SK-N-SH treated with all-trans-retinoic acid at 6 μM for 48 hours (cell line): ENCODE results near the gene PSMB7.
"Not testable (repeated sequence)": the region's sequence is repeated elsewhere in the genome, so short reads cannot be mapped to it uniquely, and the experiment has no call there.

Experiments used
- ATAC-seq: fragments of 200-7000 bp; cut with Tn5 transposase; 3 replicates; pipeline ENCODE4 v1.9.1; 2020; ENCODE audit warnings: mild to moderate bottlenecking, moderate library complexity
- ARNTL ChIP-seq: fragments of 450-650 bp; formaldehyde crosslinking; IDR thresholded peaks from 2 replicates; pipeline ENCODE4 v1.5.0; 2020; ENCODE audit warnings: low read depth, mild to moderate bottlenecking, moderate library complexity, borderline replicate concordance
- BACH2 ChIP-seq: fragments of 250-450 bp; sonication (Bioruptor Pico); IDR thresholded peaks from 2 replicates; pipeline ENCODE4 v1.9.0; 2021; ENCODE audit warnings: mild to moderate bottlenecking, borderline replicate concordance
- CSDC2 ChIP-seq: fragments of 250-450 bp; sonication (Bioruptor Pico); IDR thresholded peaks from 2 replicates; pipeline ENCODE4 v1.5.0; 2020; ENCODE audit warnings: mild to moderate bottlenecking, moderate library complexity
- ESRRG ChIP-seq: fragments of 250-450 bp; sonication (Bioruptor Pico); IDR thresholded peaks from 2 replicates; pipeline ENCODE4 v1.6.1; 2021; ENCODE audit warnings: mild to moderate bottlenecking
- GLIS3 ChIP-seq: fragments of 250-450 bp; sonication (Bioruptor Pico); IDR thresholded peaks from 2 replicates; pipeline ENCODE4 v1.5.0; 2020; ENCODE audit warnings: mild to moderate bottlenecking, moderate library complexity
- ISL1 ChIP-seq: fragments of 250-450 bp; sonication (Bioruptor Pico); IDR thresholded peaks from 2 replicates; pipeline ENCODE4 v2.1.2; 2022; ENCODE audit warnings: mild to moderate bottlenecking, moderate library complexity
- OSR1 ChIP-seq: fragments of 250-450 bp; sonication (Bioruptor Pico); IDR thresholded peaks from 2 replicates; pipeline ENCODE4 v1.8.0; 2022; ENCODE audit warnings: moderate library complexity, mild to moderate bottlenecking, inconsistent platforms
- PPARA ChIP-seq: fragments of 250-450 bp; sonication (Bioruptor Pico); IDR thresholded peaks from 2 replicates; pipeline ENCODE4 v1.5.0; 2020; ENCODE audit warnings: mild to moderate bottlenecking, borderline replicate concordance
- RARB ChIP-seq: fragments of 250-450 bp; sonication (Bioruptor Pico); IDR thresholded peaks from 2 replicates; pipeline ENCODE4 v1.8.0; 2021; ENCODE audit warnings: mild to moderate bottlenecking, moderate library complexity
- SNAI2 ChIP-seq: fragments of 250-450 bp; sonication (Bioruptor Pico); IDR thresholded peaks from 2 replicates; pipeline ENCODE4 v1.5.0; 2020; ENCODE audit warnings: mild to moderate bottlenecking, moderate library complexity
- TCF4 ChIP-seq: fragments of 250-450 bp; sonication (Bioruptor Pico); IDR thresholded peaks from 2 replicates; pipeline ENCODE4 v1.8.0; 2021; ENCODE audit warnings: mild to moderate bottlenecking, moderate library complexity, borderline replicate concordance
- ZC3H10 ChIP-seq: fragments of 250-450 bp; sonication (Bioruptor Pico); IDR thresholded peaks from 2 replicates; pipeline ENCODE4 v1.5.1; 2021; ENCODE audit warnings: mild to moderate bottlenecking, moderate library complexity
- ZFP3 ChIP-seq: fragments of 250-450 bp; sonication (Bioruptor Pico); IDR thresholded peaks from 2 replicates; pipeline ENCODE4 v1.5.0; 2020; ENCODE audit warnings: mild to moderate bottlenecking, moderate library complexity
- ZFP30 ChIP-seq: fragments of 450-650 bp; formaldehyde crosslinking; IDR thresholded peaks from 2 replicates; pipeline ENCODE4 v1.5.0; 2022; ENCODE audit warnings: mild to moderate bottlenecking, moderate library complexity
- ZNF565 ChIP-seq: fragments of 450-650 bp; formaldehyde crosslinking; conservative IDR thresholded peaks from 2 replicates; pipeline ENCODE4 v1.5.0; 2020; ENCODE audit warnings: low read depth, mild to moderate bottlenecking, moderate library complexity
- ZNF70 ChIP-seq: fragments of 450-650 bp; formaldehyde crosslinking; IDR thresholded peaks from 2 replicates; pipeline ENCODE4 v1.5.0; 2020; ENCODE audit warnings: mild to moderate bottlenecking, moderate library complexity
- ZNF8 ChIP-seq: fragments of 450-650 bp; formaldehyde crosslinking; IDR thresholded peaks from 2 replicates; pipeline ENCODE4 v1.5.0; 2020; ENCODE audit warnings: mild to moderate bottlenecking, moderate library complexity
- TF ChIP-seq, protein P1 (sequence below): fragments of 250-450 bp; sonication (Bioruptor Pico); IDR thresholded peaks from 2 replicates; pipeline ENCODE4 v1.5.1; 2021; ENCODE audit warnings: mild to moderate bottlenecking, moderate library complexity
- TF ChIP-seq, protein P2 (sequence below): fragments of 250-450 bp; sonication (Bioruptor Pico); IDR thresholded peaks from 2 replicates; pipeline ENCODE4 v1.8.0; 2020; ENCODE audit warnings: mild to moderate bottlenecking, moderate library complexity, borderline replicate concordance
- TF ChIP-seq, protein P3 (sequence below): fragments of 250-450 bp; sonication (Bioruptor Pico); IDR thresholded peaks from 2 replicates; pipeline ENCODE4 v1.5.1; 2020; ENCODE audit warnings: low read depth, mild to moderate bottlenecking, moderate library complexity
- TF ChIP-seq, protein P4 (sequence below): fragments of 250-450 bp; sonication (Bioruptor Pico); IDR thresholded peaks from 2 replicates; pipeline ENCODE4 v1.5.0; 2020; ENCODE audit warnings: mild to moderate bottlenecking, moderate library complexity

The PSMB7 gene

DNA sequence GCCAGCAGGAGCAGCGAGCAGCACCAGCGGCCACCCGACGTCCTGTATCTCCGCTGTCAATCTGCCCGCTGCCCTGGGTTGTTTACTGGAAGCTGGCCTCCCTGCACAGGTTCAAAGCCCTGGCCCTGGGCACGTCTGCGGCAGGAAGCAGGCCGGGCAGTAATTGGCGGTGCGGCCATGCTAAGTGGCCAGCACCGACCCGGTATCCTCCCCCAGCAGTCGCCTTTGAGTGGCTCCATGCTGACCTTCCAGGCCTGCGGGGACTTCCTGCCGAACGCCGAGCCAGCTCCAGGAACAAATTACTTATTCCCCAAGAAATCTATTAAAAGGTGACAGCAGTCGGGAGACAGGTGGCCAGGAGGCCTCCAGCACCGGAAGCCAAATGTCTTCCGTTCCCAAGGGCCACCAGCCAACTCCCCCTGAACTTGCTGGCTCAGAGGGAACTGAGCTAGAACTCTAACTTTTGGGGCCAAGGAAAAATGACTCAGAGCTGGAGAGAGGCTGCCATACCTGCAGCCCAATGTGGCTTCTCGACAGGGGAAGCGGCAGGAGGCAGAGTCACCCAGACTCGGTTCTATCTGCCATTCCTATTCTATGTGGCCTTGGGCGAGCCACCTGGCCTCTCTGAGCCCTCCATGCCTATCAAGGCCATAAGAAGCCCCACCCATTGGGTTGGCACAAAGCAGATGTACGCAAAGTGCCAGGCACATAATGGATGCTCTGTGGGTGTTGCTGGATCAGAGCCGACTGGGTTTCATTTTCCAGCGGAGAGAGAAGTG lies 13.7 kb upstream of the PSMB7 start:
- ATAC-seq: no peak
- no peak for TF ChIP-seq ZNF70 (CRISPR knock-in tag)
- TF ChIP-seq OSR1 (CRISPR knock-in tag): no peak
- TF ChIP-seq, protein P1, sequence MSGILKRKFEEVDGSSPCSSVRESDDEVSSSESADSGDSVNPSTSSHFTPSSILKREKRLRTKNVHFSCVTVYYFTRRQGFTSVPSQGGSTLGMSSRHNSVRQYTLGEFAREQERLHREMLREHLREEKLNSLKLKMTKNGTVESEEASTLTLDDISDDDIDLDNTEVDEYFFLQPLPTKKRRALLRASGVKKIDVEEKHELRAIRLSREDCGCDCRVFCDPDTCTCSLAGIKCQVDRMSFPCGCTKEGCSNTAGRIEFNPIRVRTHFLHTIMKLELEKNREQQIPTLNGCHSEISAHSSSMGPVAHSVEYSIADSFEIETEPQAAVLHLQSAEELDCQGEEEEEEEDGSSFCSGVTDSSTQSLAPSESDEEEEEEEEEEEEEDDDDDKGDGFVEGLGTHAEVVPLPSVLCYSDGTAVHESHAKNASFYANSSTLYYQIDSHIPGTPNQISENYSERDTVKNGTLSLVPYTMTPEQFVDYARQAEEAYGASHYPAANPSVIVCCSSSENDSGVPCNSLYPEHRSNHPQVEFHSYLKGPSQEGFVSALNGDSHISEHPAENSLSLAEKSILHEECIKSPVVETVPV (CRISPR knock-in tag): no peak
- TF ChIP-seq, protein P2, sequence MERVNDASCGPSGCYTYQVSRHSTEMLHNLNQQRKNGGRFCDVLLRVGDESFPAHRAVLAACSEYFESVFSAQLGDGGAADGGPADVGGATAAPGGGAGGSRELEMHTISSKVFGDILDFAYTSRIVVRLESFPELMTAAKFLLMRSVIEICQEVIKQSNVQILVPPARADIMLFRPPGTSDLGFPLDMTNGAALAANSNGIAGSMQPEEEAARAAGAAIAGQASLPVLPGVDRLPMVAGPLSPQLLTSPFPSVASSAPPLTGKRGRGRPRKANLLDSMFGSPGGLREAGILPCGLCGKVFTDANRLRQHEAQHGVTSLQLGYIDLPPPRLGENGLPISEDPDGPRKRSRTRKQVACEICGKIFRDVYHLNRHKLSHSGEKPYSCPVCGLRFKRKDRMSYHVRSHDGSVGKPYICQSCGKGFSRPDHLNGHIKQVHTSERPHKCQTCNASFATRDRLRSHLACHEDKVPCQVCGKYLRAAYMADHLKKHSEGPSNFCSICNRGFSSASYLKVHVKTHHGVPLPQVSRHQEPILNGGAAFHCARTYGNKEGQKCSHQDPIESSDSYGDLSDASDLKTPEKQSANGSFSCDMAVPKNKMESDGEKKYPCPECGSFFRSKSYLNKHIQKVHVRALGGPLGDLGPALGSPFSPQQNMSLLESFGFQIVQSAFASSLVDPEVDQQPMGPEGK: no peak
- TF ChIP-seq ARNTL (CRISPR knock-in tag): no peak
- no peak for TF ChIP-seq ZNF8 (CRISPR knock-in tag)

DNA sequence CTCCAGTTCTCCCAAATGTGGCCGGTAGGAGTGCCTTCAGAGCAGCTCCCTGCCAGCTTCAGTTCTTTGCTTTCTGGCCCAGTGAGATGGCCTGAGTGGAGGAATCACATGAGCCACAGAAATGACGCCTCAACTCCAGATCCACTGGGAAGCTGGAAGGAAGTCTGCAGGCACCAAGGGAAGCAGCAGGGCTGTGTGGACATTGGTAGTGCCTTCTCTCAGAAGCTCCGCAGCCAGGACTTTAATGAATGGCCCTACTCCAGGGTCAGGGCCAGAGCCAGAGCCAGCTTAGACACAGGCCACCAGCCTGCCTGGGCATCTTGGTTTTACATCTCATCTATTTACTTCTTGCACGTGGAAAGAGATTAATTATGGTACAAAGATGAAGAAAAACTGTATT lies 12.0 kb upstream of the PSMB7 start:
- ATAC-seq: no peak
- TF ChIP-seq ESRRG (CRISPR knock-in tag) (no peak), ZFP30 (CRISPR knock-in tag) (no peak), ISL1 (CRISPR knock-in tag) (no peak), ZFP3 (no peak), GLIS3 (CRISPR knock-in tag) (no peak), ZC3H10 (CRISPR knock-in tag) (no peak), ZNF565 (CRISPR knock-in tag) (no peak), RARB (CRISPR knock-in tag) (no peak), BACH2 (no peak), ARNTL (CRISPR knock-in tag) (no peak), PPARA (CRISPR knock-in tag) (no peak), ZNF70 (CRISPR knock-in tag) (no peak), ZNF8 (CRISPR knock-in tag) (no peak)
- TF ChIP-seq, protein P2: no peak
- TF ChIP-seq, protein P3, sequence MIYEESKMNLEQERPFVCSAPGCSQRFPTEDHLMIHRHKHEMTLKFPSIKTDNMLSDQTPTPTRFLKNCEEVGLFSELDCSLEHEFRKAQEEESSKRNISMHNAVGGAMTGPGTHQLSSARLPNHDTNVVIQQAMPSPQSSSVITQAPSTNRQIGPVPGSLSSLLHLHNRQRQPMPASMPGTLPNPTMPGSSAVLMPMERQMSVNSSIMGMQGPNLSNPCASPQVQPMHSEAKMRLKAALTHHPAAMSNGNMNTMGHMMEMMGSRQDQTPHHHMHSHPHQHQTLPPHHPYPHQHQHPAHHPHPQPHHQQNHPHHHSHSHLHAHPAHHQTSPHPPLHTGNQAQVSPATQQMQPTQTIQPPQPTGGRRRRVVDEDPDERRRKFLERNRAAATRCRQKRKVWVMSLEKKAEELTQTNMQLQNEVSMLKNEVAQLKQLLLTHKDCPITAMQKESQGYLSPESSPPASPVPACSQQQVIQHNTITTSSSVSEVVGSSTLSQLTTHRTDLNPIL (CRISPR knock-in tag): no peak

DNA sequence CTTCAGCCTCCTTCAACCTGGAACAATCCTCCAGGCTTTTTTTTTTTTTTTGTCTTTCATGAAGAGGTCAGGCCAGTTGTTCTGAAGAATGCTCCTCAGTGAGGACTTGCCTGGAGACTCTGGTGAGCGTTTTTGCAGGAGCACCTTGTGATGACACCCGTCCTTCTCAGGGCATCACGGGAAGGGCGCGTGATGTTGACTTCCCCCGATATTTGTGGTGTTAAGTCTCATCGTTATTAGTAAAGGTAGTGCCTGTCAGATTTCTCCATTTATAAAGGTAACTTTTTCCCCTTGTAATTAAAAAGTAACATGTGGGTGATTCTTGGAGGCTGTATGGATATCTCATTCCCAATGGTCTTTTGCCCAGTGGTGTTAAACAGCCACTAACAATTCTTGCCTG lies 11.1 kb upstream of the PSMB7 start:
- TF ChIP-seq ISL1 (CRISPR knock-in tag) (no peak), ZNF565 (CRISPR knock-in tag) (no peak), ARNTL (CRISPR knock-in tag) (no peak), SNAI2 (no peak), GLIS3 (CRISPR knock-in tag) (no peak)
- ATAC-seq: no peak

DNA sequence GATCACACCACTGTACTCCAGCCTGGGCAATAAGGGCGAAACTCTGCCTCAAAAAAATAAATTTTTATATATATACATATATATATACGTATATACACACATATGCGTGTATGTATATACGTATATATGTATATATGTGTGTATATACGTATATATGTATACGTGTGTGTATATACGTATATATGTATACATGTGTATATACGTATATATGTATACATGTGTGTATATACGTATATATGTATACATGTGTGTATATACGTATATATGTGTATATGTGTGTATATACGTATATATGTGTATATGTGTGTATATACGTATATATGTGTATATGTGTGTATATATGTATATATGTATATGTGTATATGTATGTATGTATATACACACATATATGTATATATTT lies 10.5 kb upstream of the PSMB7 start:
- ATAC-seq: not testable (repeated sequence)

DNA sequence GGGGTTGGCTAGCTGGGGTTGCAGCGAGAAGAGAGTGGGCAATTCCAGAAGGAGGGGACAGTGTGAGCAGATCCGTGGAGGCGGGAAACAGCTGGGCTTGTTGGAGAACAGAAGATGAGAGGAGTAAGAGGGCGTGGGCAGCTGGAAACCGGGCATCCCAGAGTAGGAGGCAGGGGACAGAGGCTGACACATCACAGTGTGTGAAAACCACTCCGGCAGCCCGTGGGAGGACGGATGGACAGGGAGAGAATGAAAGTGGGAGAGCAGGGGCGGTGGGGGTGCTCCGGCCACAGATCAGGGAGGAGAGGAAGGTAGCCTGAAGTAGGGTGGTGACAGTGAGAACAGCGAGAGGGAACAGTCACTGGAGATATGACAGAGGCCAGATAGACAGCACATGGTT lies 8.3 kb upstream of the PSMB7 start:
- ATAC-seq: no peak
- TF ChIP-seq SNAI2 (no peak), OSR1 (CRISPR knock-in tag) (no peak), CSDC2 (CRISPR knock-in tag) (no peak), ARNTL (CRISPR knock-in tag) (no peak), RARB (CRISPR knock-in tag) (no peak), ZNF70 (CRISPR knock-in tag) (no peak), TCF4 (CRISPR knock-in tag) (no peak)
- TF ChIP-seq, protein P2: no peak
- TF ChIP-seq, protein P4, sequence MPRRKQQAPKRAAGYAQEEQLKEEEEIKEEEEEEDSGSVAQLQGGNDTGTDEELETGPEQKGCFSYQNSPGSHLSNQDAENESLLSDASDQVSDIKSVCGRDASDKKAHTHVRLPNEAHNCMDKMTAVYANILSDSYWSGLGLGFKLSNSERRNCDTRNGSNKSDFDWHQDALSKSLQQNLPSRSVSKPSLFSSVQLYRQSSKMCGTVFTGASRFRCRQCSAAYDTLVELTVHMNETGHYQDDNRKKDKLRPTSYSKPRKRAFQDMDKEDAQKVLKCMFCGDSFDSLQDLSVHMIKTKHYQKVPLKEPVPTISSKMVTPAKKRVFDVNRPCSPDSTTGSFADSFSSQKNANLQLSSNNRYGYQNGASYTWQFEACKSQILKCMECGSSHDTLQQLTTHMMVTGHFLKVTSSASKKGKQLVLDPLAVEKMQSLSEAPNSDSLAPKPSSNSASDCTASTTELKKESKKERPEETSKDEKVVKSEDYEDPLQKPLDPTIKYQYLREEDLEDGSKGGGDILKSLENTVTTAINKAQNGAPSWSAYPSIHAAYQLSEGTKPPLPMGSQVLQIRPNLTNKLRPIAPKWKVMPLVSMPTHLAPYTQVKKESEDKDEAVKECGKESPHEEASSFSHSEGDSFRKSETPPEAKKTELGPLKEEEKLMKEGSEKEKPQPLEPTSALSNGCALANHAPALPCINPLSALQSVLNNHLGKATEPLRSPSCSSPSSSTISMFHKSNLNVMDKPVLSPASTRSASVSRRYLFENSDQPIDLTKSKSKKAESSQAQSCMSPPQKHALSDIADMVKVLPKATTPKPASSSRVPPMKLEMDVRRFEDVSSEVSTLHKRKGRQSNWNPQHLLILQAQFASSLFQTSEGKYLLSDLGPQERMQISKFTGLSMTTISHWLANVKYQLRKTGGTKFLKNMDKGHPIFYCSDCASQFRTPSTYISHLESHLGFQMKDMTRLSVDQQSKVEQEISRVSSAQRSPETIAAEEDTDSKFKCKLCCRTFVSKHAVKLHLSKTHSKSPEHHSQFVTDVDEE: no peak
- TF ChIP-seq, protein P1 (CRISPR knock-in tag): no peak
- TF ChIP-seq, all 23 proteins: peak for 0
